Putamen (tissue), 1 donor: Measurements from ENCODE around the gene LALBA.
A peak's percentile ranks its signal among the peaks of the same experiment; 100 is the strongest.
"Not testable (repeated sequence)": the region's sequence is repeated elsewhere in the genome, so short reads cannot be mapped to it uniquely, and the experiment has no call there.

ENCODE experiments used
- DNase-seq: peaks from one replicate; pipeline ENCODE4 v3.0.0-alpha.2; 2016; ENCODE audit warnings: low spot score

Gene LALBA

GRCh38 chr12:48569946-48570345 lies at the start of gene LALBA:
LALBA (minus strand) TSS chr12:48570046; CDS start chr12:48570020, 26 bp downstream.
- DNase-seq: no peak

DNA sequence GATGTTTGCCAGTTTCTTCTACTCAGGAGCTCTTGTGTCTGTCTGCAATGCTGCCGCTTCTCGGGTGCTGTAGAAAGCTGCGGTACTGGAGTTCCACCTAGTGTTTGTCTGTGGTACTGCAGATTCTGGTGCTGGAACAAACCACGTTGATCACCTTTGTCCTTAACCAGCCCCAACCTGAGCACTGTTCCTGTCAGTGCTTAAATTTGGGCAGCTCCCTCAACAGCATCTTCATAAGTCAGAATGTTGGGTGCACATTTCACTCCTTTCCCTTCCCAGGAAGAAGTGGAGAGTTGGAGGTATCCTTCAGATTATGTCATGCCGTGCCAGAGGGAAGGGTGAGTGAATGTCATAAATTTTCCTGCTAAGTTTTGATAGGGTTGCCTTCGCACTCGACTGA lies 48.7 kb upstream of the LALBA start:
- DNase-seq: peak; percentile 65

DNA sequence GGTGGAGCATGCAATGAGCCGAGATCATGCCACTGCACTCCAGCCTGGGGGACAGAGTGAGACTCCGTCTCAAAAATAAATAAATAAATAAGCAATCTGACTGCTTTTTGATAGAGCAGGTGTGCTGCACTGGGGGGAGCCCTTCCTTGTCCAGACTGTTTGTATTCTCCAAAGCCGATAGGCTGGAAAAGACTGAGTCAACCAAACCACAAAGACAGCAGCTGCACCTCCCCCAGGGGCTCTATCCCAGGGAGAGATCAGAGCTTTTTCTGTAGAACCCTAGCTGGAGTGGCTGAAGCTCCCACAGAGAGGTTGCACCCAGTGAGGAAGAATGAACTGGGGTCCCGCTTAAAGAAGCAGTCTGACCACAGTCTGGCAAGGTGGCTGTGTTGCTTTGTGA lies 45.8 kb upstream of the LALBA start:
- no peak for DNase-seq

DNA sequence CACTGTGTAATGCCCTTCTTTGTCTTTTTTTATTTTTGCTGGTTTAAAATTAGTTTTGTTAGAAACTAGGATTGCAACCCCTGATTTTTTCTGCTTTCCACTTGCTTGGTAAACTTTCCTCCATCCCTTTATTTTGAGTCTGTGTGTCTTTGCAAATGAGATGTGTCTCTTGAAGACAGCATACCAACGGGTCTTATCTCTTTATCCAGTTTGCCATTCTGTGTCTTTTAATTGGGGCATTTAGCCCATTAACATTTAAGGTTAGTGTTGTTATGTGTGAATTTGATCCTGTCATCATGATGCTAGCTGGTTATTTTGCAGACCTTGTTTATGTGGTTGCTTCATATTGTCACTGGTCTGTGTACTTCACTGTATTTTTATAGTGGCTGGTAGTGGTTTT lies 43.5 kb upstream of the LALBA start:
- no peak for DNase-seq

DNA sequence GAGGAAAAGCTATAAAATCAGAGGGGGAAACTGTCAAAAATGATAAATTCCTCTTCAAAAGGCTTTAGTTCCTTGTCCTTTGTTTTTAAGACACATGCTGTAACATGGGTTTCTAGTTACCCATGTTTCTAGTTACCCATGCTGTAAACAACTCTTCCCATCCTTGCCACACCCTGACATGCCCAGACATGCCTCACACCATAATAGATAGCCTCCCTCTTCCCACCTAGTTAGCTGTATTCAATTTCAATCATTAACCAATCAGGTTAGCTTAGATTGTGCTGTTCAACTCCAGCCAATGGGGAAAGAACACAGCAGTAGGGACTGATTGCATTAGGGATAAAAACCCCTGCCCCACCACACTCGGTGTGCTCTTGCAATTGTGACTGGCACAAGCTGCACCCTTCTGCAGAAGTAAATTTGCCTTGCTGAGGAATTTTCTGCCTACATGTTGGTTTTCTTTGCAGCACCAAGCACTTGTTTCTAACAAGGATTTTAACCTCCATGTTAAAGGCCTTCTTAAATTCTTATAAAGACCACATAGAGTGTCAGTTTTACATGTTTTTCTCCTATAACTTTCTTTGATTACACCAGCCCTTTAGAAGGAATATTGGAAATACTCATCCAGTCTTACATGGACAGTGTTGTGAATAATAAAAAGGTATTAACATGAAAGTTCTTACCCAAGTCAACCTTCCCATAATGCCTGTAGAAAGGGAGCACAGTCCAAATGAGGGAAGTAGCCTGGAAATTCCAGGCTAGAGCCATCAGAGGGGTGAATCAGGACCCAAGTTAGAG lies 32.5 kb upstream of the LALBA start:
- no peak for DNase-seq

DNA sequence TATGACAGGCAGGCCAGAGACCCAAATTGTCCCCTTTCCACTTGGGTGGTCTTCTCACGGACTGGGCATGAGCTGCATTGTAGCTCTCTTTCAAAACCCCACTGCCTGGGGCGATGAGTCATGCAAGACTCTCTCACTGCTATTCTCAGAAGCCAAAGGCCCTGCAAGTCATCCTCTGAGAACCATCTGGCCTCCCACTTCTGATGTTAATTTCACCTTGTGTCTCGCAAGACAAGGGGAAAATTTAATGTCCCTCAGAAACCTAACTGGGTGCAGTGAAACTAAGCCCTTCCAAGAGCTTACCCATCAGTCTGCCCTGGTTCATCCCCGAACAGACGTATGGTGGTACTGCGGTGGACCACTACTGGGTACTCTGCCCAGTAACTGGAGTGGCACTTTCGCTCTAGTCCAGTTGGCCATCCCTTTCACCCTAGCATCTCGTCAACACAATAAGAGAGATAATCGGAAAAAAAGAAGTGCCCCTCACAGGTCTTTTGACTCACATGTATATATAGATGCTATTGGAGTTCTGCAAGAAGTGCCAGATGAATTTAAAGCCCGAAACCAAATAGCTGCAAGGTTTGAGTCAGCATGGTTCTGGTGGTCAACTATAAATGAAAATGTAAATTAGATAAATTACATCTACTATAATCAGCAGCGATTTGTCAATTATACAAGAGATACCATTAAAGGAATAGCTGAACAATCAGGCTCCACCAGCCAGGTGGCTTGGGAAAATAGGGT lies 31.3 kb upstream of the LALBA start:
- DNase-seq: no peak

- DNase-seq: no peak
Measured at GRCh38 chr12:48600552-48600951, 30.7 kb upstream of the LALBA start.

DNA sequence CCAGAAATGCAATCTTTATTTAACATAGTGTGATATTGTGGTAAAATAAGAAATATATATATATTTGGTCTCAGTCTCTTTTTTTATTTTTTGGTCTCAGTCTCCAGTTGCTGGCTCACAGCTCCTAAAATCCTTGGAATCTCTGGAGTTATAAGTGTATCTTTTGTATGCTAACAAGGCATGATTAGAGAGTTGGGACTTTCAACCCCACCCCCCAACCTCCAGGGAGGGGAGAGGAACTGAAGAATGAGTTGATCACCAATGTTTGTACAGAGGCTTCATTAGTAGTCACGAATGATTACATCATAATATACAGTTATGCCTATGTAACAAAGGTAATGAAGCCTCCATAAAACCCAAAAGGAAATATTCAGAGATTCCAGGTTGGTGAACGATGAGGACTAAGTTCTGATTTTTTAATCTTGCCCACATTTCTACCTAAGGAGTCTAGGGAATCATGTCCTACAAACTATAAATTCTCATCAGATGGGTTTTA lies 22.8 kb upstream of the LALBA start:
- DNase-seq: no peak

- no peak for DNase-seq
Measured at GRCh38 chr12:48586361-48586760, 16.5 kb upstream of the LALBA start.

- DNase-seq: no peak
Measured at GRCh38 chr12:48583728-48584127, 13.9 kb upstream of the LALBA start.

- no peak for DNase-seq
Measured at GRCh38 chr12:48580831-48581230, 11.0 kb upstream of the LALBA start.

DNA sequence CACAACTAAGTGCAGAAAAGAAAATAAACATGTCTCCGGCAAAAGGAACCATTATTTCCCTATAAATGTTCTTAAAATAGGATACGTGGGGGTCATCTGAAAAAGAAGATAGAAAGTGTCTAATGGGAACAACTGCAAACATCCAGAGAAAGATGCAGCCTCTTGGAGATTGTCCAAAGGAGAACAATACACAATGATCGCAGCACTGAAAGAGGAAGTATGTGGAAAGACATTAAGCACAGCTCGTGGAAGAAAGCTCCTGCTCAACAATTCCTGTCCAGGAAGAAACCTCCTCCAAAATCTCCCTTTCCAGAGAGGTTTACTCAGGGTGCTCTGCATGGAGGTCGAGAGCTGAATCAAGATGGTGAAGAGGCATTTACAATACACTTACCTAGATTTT lies 2.5 kb upstream of the LALBA start:
- DNase-seq: peak; percentile 7

- DNase-seq: no peak
Measured at GRCh38 chr12:48567731-48568130, 2.1 kb downstream of the LALBA start.

GRCh38 chr12:48557919-48558318 lies 11.9 kb downstream of the LALBA start:
- no peak for DNase-seq

GRCh38 chr12:48556631-48557030 lies 13.2 kb downstream of the LALBA start:
- no peak for DNase-seq

- not testable (repeated sequence) for DNase-seq
Measured at GRCh38 chr12:48553666-48554343, 16.0 kb downstream of the LALBA start.

DNA sequence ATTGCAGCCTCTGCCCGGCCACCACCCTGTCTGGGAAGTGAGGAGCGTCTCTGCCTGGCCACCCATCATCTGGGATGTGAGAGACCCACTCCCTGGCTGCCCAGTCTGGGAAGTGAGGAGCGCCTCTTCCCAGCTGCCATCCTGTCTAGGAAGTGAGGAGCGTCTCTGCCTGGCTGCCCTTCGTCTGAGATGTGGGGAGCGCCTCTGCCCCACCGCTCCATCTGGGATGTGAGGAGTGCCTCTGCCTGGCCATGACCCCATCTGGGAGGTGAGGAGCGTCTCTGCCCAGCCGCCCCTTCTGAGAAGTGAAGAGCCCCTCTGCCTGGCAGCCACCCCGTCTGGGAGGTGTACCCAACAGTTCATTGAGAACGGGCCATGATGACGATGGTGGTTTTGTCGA lies 18.2 kb downstream of the LALBA start:
- DNase-seq: not testable (repeated sequence)

- DNase-seq: not testable (repeated sequence)
Measured at GRCh38 chr12:48547012-48547411, 22.8 kb downstream of the LALBA start.

DNA sequence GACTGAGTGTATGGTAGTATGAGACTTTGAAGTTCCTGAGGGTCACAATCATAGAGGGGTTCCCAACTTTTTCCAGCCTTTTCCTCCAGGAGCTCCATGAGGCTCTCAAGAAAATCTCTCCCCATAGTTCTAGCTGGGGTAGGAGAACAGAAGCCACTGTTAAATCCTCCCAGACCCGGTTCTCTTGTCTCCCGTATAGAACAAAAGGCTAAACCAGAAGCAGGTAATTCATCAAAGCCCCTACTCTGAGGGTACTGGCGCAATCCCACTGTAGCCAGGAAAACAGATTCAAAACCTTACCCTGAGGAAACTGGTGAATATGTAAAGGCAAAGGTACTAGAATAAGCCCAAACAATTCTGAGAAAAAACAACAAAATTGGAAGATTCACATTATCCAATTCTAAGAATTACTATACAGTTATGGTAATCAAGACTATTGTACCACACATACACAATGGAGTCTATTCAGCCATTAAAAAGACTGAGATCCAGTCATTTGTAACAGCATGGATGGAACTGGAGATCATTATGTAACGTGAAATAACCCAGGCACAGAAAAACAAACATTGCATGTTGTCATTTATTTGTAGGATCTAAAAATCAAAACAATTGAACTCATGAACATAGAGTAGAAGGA lies 23.9 kb downstream of the LALBA start:
- DNase-seq: no peak

GRCh38 chr12:48542300-48542928 lies 27.4 kb downstream of the LALBA start:
- DNase-seq: no peak

- no peak for DNase-seq
Measured at GRCh38 chr12:48536602-48537001, 33.2 kb downstream of the LALBA start.

DNA sequence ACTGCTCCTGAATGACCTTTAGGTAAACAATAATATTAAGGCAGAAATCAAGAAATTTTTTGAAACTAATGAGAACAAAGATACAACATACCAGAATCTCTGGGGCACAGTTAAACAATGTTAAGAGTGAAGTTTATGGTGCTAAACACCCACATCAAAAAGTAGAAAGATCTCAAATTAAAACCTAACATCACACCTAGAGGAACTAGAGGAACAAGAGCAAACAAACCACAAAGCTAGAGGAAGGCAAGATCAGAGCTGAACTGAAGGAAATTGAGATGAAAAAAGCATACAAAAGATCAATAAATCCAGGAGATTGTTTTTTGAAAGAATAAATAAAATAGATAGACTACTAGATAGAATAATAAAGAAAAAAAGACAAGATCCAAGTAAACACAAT lies 37.2 kb downstream of the LALBA start:
- no peak for DNase-seq
